HG03097 (cell line): ENCODE measurements around the gene NRCAM.

Experiments used
- ATAC-seq: cut with Tn5 transposase; IDR thresholded peaks from one replicate; pipeline ENCODE4 v1.9.1; 2021; ENCODE audit not compliant: unreplicated experiment, low FRiP score

NRCAM gene

GRCh38 chr7:108460964-108461363, 4.7 kb upstream of the NRCAM start:
- ATAC-seq = no peak

- no peak for ATAC-seq
Measured at GRCh38 chr7:108459922-108460551, 3.8 kb upstream of the NRCAM start.

- ATAC-seq = no peak
Measured at GRCh38 chr7:108457871-108458270, 1.6 kb upstream of the NRCAM start.

GRCh38 chr7:108456845-108457540, 757 bp upstream of the NRCAM start:
- ATAC-seq = no peak

- ATAC-seq = no peak
Measured at GRCh38 chr7:108455551-108455997, 662 bp downstream of the NRCAM start.

- ATAC-seq = no peak
Measured at GRCh38 chr7:108454674-108455550, 1.3 kb downstream of the NRCAM start.

- ATAC-seq = no peak
Measured at GRCh38 chr7:108454317-108454673, 1.9 kb downstream of the NRCAM start.

GRCh38 chr7:108453320-108453719, 2.9 kb downstream of the NRCAM start:
- ATAC-seq = no peak

- no peak for ATAC-seq
Measured at GRCh38 chr7:108452707-108453106, 3.5 kb downstream of the NRCAM start.

GRCh38 chr7:108451296-108451848, 4.9 kb downstream of the NRCAM start:
- ATAC-seq = no peak

- no peak for ATAC-seq
Measured at GRCh38 chr7:108450160-108450559, 6.1 kb downstream of the NRCAM start.

GRCh38 chr7:108449521-108449920, 6.7 kb downstream of the NRCAM start:
- no peak for ATAC-seq

- no peak for ATAC-seq
Measured at GRCh38 chr7:108448584-108449505, 7.4 kb downstream of the NRCAM start.

- ATAC-seq = no peak
Measured at GRCh38 chr7:108442039-108442568, 14.1 kb downstream of the NRCAM start.

- no peak for ATAC-seq
Measured at GRCh38 chr7:108441392-108441955, 14.8 kb downstream of the NRCAM start.

GRCh38 chr7:108440613-108441012, 15.6 kb downstream of the NRCAM start:
- ATAC-seq = no peak

- no peak for ATAC-seq
Measured at GRCh38 chr7:108436906-108437305, 19.3 kb downstream of the NRCAM start.

- ATAC-seq = no peak
Measured at GRCh38 chr7:108434010-108434409, 22.2 kb downstream of the NRCAM start.

- no peak for ATAC-seq
Measured at GRCh38 chr7:108431099-108431498, 25.1 kb downstream of the NRCAM start.
